HG03439 (cell line): ENCODE results near the gene SGPL1.

Source experiments
- ATAC-seq: cut with Tn5 transposase; IDR thresholded peaks from one replicate; pipeline ENCODE4 v1.9.1; 2021; ENCODE audit warnings: mild to moderate bottlenecking, moderate library complexity; ENCODE audit not compliant: unreplicated experiment

SGPL1 gene

GRCh38 chr10:70780370-70780760, 35.4 kb upstream of the SGPL1 start:
- no peak for ATAC-seq

- ATAC-seq: no peak
Observed at GRCh38 chr10:70780772-70781171, 35.0 kb upstream of the SGPL1 start.

- no peak for ATAC-seq
Observed at GRCh38 chr10:70781461-70782051, 34.2 kb upstream of the SGPL1 start.

GRCh38 chr10:70782086-70782745, 33.5 kb upstream of the SGPL1 start:
- ATAC-seq: no peak

- ATAC-seq: no peak
Observed at GRCh38 chr10:70782746-70783680, 32.7 kb upstream of the SGPL1 start.

GRCh38 chr10:70784016-70784415, 31.7 kb upstream of the SGPL1 start:
- no peak for ATAC-seq

- ATAC-seq: no peak
Observed at GRCh38 chr10:70784471-70784870, 31.3 kb upstream of the SGPL1 start.

GRCh38 chr10:70785190-70785589, 30.6 kb upstream of the SGPL1 start, which contains the start of gene TBATA:
TSS of gene TBATA (minus strand) at chr10:70785377. CDS start at chr10:70783379, 1,998 bp downstream.
- no peak for ATAC-seq

GRCh38 chr10:70786799-70787415, 28.8 kb upstream of the SGPL1 start:
- ATAC-seq: no peak

- no peak for ATAC-seq
Observed at GRCh38 chr10:70791386-70792039, 24.2 kb upstream of the SGPL1 start.

- ATAC-seq: no peak
Observed at GRCh38 chr10:70795613-70796012, 20.1 kb upstream of the SGPL1 start.

GRCh38 chr10:70797840-70798239, 17.9 kb upstream of the SGPL1 start:
- no peak for ATAC-seq

- ATAC-seq: no peak
Observed at GRCh38 chr10:70799124-70799523, 16.6 kb upstream of the SGPL1 start.

- no peak for ATAC-seq
Observed at GRCh38 chr10:70801854-70802253, 13.9 kb upstream of the SGPL1 start.

- no peak for ATAC-seq
Observed at GRCh38 chr10:70803775-70804420, 11.8 kb upstream of the SGPL1 start.

- no peak for ATAC-seq
Observed at GRCh38 chr10:70804421-70804808, 11.3 kb upstream of the SGPL1 start.

- no peak for ATAC-seq
Observed at GRCh38 chr10:70805619-70806215, 10.0 kb upstream of the SGPL1 start.

- ATAC-seq: no peak
Observed at GRCh38 chr10:70806841-70807240, 8.9 kb upstream of the SGPL1 start.

- no peak for ATAC-seq
Observed at GRCh38 chr10:70807556-70807955, 8.2 kb upstream of the SGPL1 start.
